IPS-15b (cell line): ENCODE results near the gene RDH14.

Experiments
- H3K27me3 ChIP-seq: one replicate; pipeline ENCODE4 v1.6.1; 2013; ENCODE audit warnings: low read length; ENCODE audit not compliant: control insufficient read depth, insufficient read depth
- H3K36me3 ChIP-seq: one replicate; pipeline ENCODE4 v1.6.1; 2013; ENCODE audit warnings: low read length; ENCODE audit not compliant: control insufficient read depth, insufficient read depth
- H3K4me1 ChIP-seq: one replicate; pipeline ENCODE4 v1.6.1; 2013; ENCODE audit warnings: mild to moderate bottlenecking, low read length; ENCODE audit not compliant: control insufficient read depth, insufficient read depth
- H3K4me3 ChIP-seq: one replicate; pipeline ENCODE4 v1.5.1; 2013; ENCODE audit warnings: low read depth, low read length
- H3K9ac ChIP-seq: one replicate; pipeline ENCODE4 v1.6.1; 2013; ENCODE audit warnings: low read depth, mild to moderate bottlenecking, low read length
- H3K9me3 ChIP-seq: one replicate; pipeline ENCODE4 v1.6.1; 2013; ENCODE audit warnings: mild to moderate bottlenecking, low read length; ENCODE audit not compliant: control insufficient read depth, insufficient read depth

The RDH14 gene

DNA sequence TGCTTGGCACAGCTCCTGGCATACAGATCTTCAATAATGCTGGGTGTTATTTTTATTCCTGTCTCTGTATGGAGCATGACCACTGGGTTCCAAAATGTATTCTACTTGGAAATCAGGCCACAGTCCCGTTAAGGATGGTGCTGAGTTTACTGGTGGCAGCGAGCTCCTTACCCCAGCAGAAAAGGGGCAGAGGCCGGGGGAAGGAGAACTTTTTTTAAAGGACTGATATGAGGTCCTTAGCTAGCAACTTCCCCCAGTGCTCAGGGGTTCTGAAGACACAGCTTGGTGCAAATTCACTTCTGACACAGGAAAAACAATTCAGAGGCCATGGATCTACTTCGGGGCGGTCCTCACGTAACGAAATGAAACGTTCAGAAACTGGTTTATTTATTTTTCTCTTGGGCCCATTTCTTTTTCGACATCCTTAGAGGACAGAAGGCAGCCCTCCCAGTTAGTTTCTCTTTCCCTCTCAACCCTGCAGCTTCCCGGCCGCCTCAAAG lies 872 bp downstream of the RDH14 start:
- H3K4me3 ChIP-seq = peak overlapping the region; percentile 79
- H3K9ac ChIP-seq = peak overlapping the region; percentile 92
- no peaks in the 10 kb centered on the region for H3K9me3 ChIP-seq
- H3K27me3 ChIP-seq = no peaks in the 10 kb centered on the region
- peaks cover 3% of the 10 kb centered on the region for H3K4me1 ChIP-seq
- no peaks in the 10 kb centered on the region for H3K36me3 ChIP-seq

- Histone ChIP-seq H3K9ac (no peak overlapping the region), H3K27me3 (no peaks in the 10 kb centered on the region), H3K9me3 (no peaks in the 10 kb centered on the region), H3K4me1 (peaks cover 3% of the 10 kb centered on the region), H3K4me3 (no peak overlapping the region), H3K36me3 (no peaks in the 10 kb centered on the region)
These were observed 2.0 kb downstream of the RDH14 start for GRCh38 chr2:18558458-18558857.

GRCh38 chr2:18557121-18557520 lies 3.3 kb downstream of the RDH14 start:
- no peak overlapping the region for H3K9ac ChIP-seq
- H3K27me3 ChIP-seq = no peaks in the 10 kb centered on the region
- H3K4me3 ChIP-seq = no peak overlapping the region
- H3K4me1 ChIP-seq = peaks cover 3% of the 10 kb centered on the region
- no peaks in the 10 kb centered on the region for H3K36me3 ChIP-seq
- H3K9me3 ChIP-seq = no peaks in the 10 kb centered on the region

- H3K4me3 ChIP-seq = no peak overlapping the region
- H3K27me3 ChIP-seq = no peaks in the 10 kb centered on the region
- no peaks in the 10 kb centered on the region for H3K4me1 ChIP-seq
- no peak overlapping the region for H3K9ac ChIP-seq
- H3K9me3 ChIP-seq = no peaks in the 10 kb centered on the region
- H3K36me3 ChIP-seq = no peaks in the 10 kb centered on the region
These were observed 7.9 kb downstream of the RDH14 start for GRCh38 chr2:18552351-18553077.

- no peak overlapping the region for H3K9ac ChIP-seq
- H3K9me3 ChIP-seq = no peaks in the 10 kb centered on the region
- no peaks in the 10 kb centered on the region for H3K36me3 ChIP-seq
- H3K27me3 ChIP-seq = no peaks in the 10 kb centered on the region
- H3K4me3 ChIP-seq = no peak overlapping the region
- peaks cover under 1% of the 10 kb centered on the region for H3K4me1 ChIP-seq
These were observed 8.8 kb downstream of the RDH14 start for GRCh38 chr2:18551623-18552022.

GRCh38 chr2:18551169-18551568 lies 9.3 kb downstream of the RDH14 start:
- Histone ChIP-seq H3K4me3 (no peak overlapping the region), H3K27me3 (no peaks in the 10 kb centered on the region), H3K9me3 (no peaks in the 10 kb centered on the region), H3K36me3 (no peaks in the 10 kb centered on the region), H3K4me1 (peaks cover 4% of the 10 kb centered on the region), H3K9ac (no peak overlapping the region)

DNA sequence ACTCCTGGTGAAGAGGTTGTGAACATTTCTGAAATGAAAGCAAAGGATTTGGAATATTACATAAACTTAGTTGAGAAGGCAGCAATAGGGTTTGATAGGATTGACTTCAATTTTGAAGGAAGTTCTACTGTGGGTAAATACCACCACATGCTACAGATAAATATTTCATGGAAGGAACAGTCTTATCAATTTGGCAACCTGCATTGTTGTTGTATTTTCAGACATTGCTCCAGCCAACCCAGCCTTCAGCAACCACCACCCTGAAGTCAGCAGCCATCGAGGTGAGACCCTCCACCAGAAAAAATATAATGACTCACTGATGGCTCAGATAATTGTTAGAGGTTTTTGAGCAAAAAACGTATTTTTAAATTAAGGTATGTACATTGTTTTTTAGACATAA lies 10.0 kb downstream of the RDH14 start:
- no peak overlapping the region for H3K9ac ChIP-seq
- H3K27me3 ChIP-seq = no peaks in the 10 kb centered on the region

GRCh38 chr2:18549083-18549482 lies 11.4 kb downstream of the RDH14 start:
- H3K4me1 ChIP-seq = peaks cover 4% of the 10 kb centered on the region
- H3K27me3 ChIP-seq = no peaks in the 10 kb centered on the region
- no peaks in the 10 kb centered on the region for H3K36me3 ChIP-seq
- H3K4me3 ChIP-seq = no peak overlapping the region
- H3K9ac ChIP-seq = no peak overlapping the region
- no peaks in the 10 kb centered on the region for H3K9me3 ChIP-seq

More for the DNA sequence above, 10.0 kb downstream of the RDH14 start:
- peaks cover 4% of the 10 kb centered on the region for H3K4me1 ChIP-seq
- H3K9me3 ChIP-seq = no peaks in the 10 kb centered on the region
- no peaks in the 10 kb centered on the region for H3K36me3 ChIP-seq
- no peak overlapping the region for H3K4me3 ChIP-seq

DNA sequence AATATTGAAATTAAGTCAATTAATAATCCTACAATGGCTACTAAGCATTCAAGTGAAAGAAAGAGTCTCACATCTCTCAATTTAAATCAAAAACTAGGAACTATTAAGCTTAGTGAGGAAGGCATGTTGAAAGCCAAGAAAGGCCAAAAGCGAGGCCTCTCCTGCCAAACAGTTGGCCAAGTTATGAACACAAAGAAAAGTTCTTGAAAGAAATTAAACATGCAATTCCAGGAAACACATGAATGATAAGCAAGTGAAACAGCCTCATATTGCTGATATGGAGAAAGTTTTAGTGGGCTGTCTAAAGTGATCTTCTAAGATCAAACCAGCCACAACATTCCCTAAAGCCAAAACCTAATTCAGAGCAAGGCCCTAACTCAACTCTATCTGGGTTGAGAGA lies 11.8 kb downstream of the RDH14 start:
- Histone ChIP-seq H3K4me1 (peaks cover 4% of the 10 kb centered on the region), H3K36me3 (no peaks in the 10 kb centered on the region), H3K4me3 (no peak overlapping the region), H3K9ac (no peak overlapping the region), H3K9me3 (no peaks in the 10 kb centered on the region), H3K27me3 (no peaks in the 10 kb centered on the region)

DNA sequence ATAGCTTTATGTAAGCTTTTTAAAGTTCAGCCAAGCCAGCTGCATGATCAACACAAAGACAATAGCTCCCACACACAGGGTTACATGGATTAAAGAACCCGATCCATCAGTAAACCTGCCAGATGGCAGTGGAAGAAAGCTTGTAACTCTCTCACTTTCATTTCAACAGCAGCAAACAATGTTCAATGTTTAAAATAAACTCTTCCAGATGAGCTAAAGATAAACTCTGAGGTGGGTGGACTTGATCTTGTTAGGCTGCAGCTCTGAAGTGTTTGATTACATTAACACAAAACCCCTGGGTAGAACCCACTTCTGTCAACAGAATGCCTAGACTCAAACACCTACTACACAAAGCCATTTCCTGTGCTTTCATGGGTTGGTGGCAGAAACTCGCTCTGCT lies 13.9 kb downstream of the RDH14 start:
- H3K9me3 ChIP-seq = no peaks in the 10 kb centered on the region
- no peak overlapping the region for H3K9ac ChIP-seq
- H3K4me1 ChIP-seq = peaks cover 4% of the 10 kb centered on the region
- H3K27me3 ChIP-seq = no peaks in the 10 kb centered on the region
- H3K4me3 ChIP-seq = no peak overlapping the region
- no peaks in the 10 kb centered on the region for H3K36me3 ChIP-seq

- no peaks in the 10 kb centered on the region for H3K36me3 ChIP-seq
- H3K4me3 ChIP-seq = no peak overlapping the region
- no peaks in the 10 kb centered on the region for H3K27me3 ChIP-seq
- no peaks in the 10 kb centered on the region for H3K9me3 ChIP-seq
- peaks cover 4% of the 10 kb centered on the region for H3K4me1 ChIP-seq
- H3K9ac ChIP-seq = no peak overlapping the region
These were observed 15.1 kb downstream of the RDH14 start for GRCh38 chr2:18545384-18545783.

DNA sequence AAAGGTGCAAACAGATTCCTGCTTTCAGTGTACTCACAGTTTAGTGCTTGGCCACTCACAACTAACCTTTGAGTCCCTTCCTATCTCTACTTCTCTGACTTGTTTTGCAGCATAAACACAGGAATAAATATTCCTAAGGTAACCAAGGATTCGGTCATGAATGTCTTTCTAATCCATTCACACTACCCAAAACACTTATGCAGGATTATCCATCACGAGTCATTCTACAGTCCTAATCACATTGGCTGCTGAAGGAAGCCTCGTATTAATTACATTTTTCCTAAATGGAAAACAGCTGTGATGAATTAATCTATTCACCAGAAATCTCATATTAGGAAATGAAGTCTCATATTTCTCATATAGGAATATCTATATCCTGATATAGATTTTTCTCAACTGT lies 16.3 kb downstream of the RDH14 start:
- Histone ChIP-seq H3K4me1 (peaks cover 4% of the 10 kb centered on the region), H3K9ac (no peak overlapping the region), H3K4me3 (no peak overlapping the region), H3K9me3 (no peaks in the 10 kb centered on the region), H3K36me3 (no peaks in the 10 kb centered on the region), H3K27me3 (no peaks in the 10 kb centered on the region)
